Measurements from ENCODE around the gene PAX5. TPM values are rescaled to one million over a fixed set of nuclear protein-coding genes. Genes with fewer than 3 reads are reported as not detected.

Gene PAX5
- total and polyA plus RNA-seq, 4 donors, result 0.08 to 2.3 (median 0.40) TPM

- Histone ChIP-seq H3K4me1 (ENCODE audit: control insufficient read depth in 5 of 5, insufficient read depth in 5 of 5, low read length in 5 of 5) (no peaks in the 10 kb centered on the region), H3K27me3 (ENCODE audit: control insufficient read depth in 3 of 3, insufficient read depth in 3 of 3, low read length in 2 of 3) (peaks cover 8 to 55% (median 38%) of the 10 kb centered on the region in 3 donors), H3K4me3 (no peak overlapping the region), H3K36me3 (ENCODE audit: control insufficient read depth in 4 of 4, insufficient read depth in 4 of 4, low read length in 4 of 4) (no peaks in the 10 kb centered on the region), H3K9me3 (ENCODE audit: control insufficient read depth in 4 of 4, insufficient read depth in 3 of 4, low read length in 3 of 4) (peaks cover 0 to 2% (median 0%) of the 10 kb centered on the region in 4 donors), H3K27ac (ENCODE audit: low read depth in 1 of 2, low read length in 1 of 2) (no peak overlapping the region), H3K9ac (ENCODE audit: insufficient read depth in 1 of 2, low read length in 2 of 2) (no peak overlapping the region)
- WGBS, 2 donors, result 39 to 46% methylated on average over 7 of the region's 7 CpGs
- no peak for TF ChIP-seq CTCF (IDR thresholded peaks at IDR 0.05; ENCODE audit: control extremely low read depth, extremely low read depth)
- no peak for ATAC-seq (ENCODE audit: insufficient read depth, low FRiP score)
- DNase-seq, result no peak
Observed at GRCh38 chr9:36980148-36980974, 53.7 kb downstream of the PAX5 start.

GRCh38 chr9:36976371-36977030 lies 57.6 kb downstream of the PAX5 start:
- Histone ChIP-seq H3K27me3 (ENCODE audit: control insufficient read depth in 3 of 3, insufficient read depth in 3 of 3, low read length in 2 of 3) (peaks cover 2 to 20% (median 14%) of the 10 kb centered on the region in 3 donors), H3K9ac (ENCODE audit: insufficient read depth in 1 of 2, low read length in 2 of 2) (no peak overlapping the region), H3K9me3 (ENCODE audit: control insufficient read depth in 4 of 4, insufficient read depth in 3 of 4, low read length in 3 of 4) (peaks cover 0 to 3% (median 0%) of the 10 kb centered on the region in 4 donors), H3K36me3 (ENCODE audit: control insufficient read depth in 4 of 4, insufficient read depth in 4 of 4, low read length in 4 of 4) (no peaks in the 10 kb centered on the region), H3K27ac (ENCODE audit: low read depth in 1 of 2, low read length in 1 of 2) (no peak overlapping the region), H3K4me1 (ENCODE audit: control insufficient read depth in 5 of 5, insufficient read depth in 5 of 5, low read length in 5 of 5) (no peaks in the 10 kb centered on the region), H3K4me3 (no peak overlapping the region)
- WGBS, 2 donors, result 81 to 83% methylated on average over 10 of the region's 10 CpGs
- ATAC-seq (ENCODE audit: insufficient read depth, low FRiP score) (no peak), DNase-seq (no peak)
- no peak for TF ChIP-seq CTCF (IDR thresholded peaks at IDR 0.05; ENCODE audit: control extremely low read depth, extremely low read depth)

- no peak for ATAC-seq (ENCODE audit: insufficient read depth, low FRiP score)
- Histone ChIP-seq H3K27ac (ENCODE audit: low read depth in 1 of 2, low read length in 1 of 2) (no peak overlapping the region), H3K27me3 (ENCODE audit: control insufficient read depth in 3 of 3, insufficient read depth in 3 of 3, low read length in 2 of 3) (peaks cover 0 to 10% (median 4%) of the 10 kb centered on the region in 3 donors), H3K9ac (ENCODE audit: insufficient read depth in 1 of 2, low read length in 2 of 2) (no peak overlapping the region), H3K4me1 (ENCODE audit: control insufficient read depth in 5 of 5, insufficient read depth in 5 of 5, low read length in 5 of 5) (no peaks in the 10 kb centered on the region), H3K4me3 (no peak overlapping the region), H3K36me3 (ENCODE audit: control insufficient read depth in 4 of 4, insufficient read depth in 4 of 4, low read length in 4 of 4) (no peaks in the 10 kb centered on the region), H3K9me3 (ENCODE audit: control insufficient read depth in 4 of 4, insufficient read depth in 3 of 4, low read length in 3 of 4) (peaks cover 0 to 3% (median 0%) of the 10 kb centered on the region in 4 donors)
- no peak for DNase-seq
- 63 to 70% methylated on average over 7 of the region's 7 CpGs for WGBS, 2 donors
- TF ChIP-seq CTCF (IDR thresholded peaks at IDR 0.05; ENCODE audit: control extremely low read depth, extremely low read depth), result no peak
Observed at GRCh38 chr9:36974731-36975130, 59.3 kb downstream of the PAX5 start.
